Measurements from ENCODE around the gene ZFC3H1.

GRCh38 chr12:71682466-71682865 is 18.8 kb upstream of the ZFC3H1 start:
- no peak for TF ChIP-seq CTCF (optimal IDR thresholded peaks at IDR 0.05 in 1 of 3, IDR thresholded peaks at IDR 0.05 in 1 of 3, conservative IDR thresholded peaks at IDR 0.05 in 1 of 3; ENCODE audit: extremely low read depth in 1 of 3, insufficient read depth in 2 of 3, low read length in 3 of 3)
- no peak for TF ChIP-seq EZH2 (IDR thresholded peaks at IDR 0.05; ENCODE audit: low read length)

Measured in keratinocyte (primary cell).